K562 (cell line): ENCODE measurements around the gene CNPY2. TPM values are rescaled to one million over a fixed set of nuclear protein-coding genes. Genes with fewer than 3 reads are reported as not detected.

Experiments
- ESRRA ChIP-seq: fragments of 450-650 bp; IDR thresholded peaks from 2 replicates; pipeline ENCODE4 v1.6.1; 2014; ENCODE audit warnings: low read depth, mild to moderate bottlenecking, moderate library complexity, borderline replicate concordance
- ETS1 ChIP-seq: conservative IDR thresholded peaks from 2 replicates; pipeline ENCODE4 v1.6.1; 2011; ENCODE audit warnings: low read depth, mild to moderate bottlenecking, low read length; ENCODE audit not compliant: control insufficient read depth
- GABPB2 ChIP-seq: fragments of 250-450 bp; sonication (Bioruptor Pico); conservative IDR thresholded peaks from 2 replicates; pipeline ENCODE4 v1.5.1; 2021; ENCODE audit warnings: mild to moderate bottlenecking
- HIVEP1 ChIP-seq: fragments of 250-450 bp; sonication (Bioruptor Pico); IDR thresholded peaks from 2 replicates; pipeline ENCODE4 v1.4.0; 2020; ENCODE audit warnings: mild to moderate bottlenecking
- HMG20A ChIP-seq: fragments of 450-650 bp; formaldehyde crosslinking; conservative IDR thresholded peaks from 2 replicates; pipeline ENCODE4 v1.4.0; 2020; ENCODE audit warnings: mild to moderate bottlenecking, mixed read lengths
- ID3 ChIP-seq, 2 experiments: fragments of 250-450 bp in 1 of 2; fragments of 450-650 bp in 1 of 2; sonication (Bioruptor Pico) in 1 of 2; IDR thresholded peaks; 2 replicates each; pipeline versions ENCODE4 v1.6.1 to v1.8.0; 2016 to 2021; ENCODE audit warnings: mild to moderate bottlenecking in 2 of 2, moderate library complexity in 2 of 2, missing compliant biosample characterization in 1 of 2, missing genetic modification characterization in 1 of 2
- KAT2B ChIP-seq: IDR thresholded peaks from one replicate; pipeline ENCODE4 v1.6.1; 2012; ENCODE audit warnings: low read depth, mild to moderate bottlenecking, control low read depth, inconsistent platforms, low read length, moderate library complexity
- MAFK ChIP-seq: IDR thresholded peaks from 2 replicates; pipeline ENCODE4 v1.6.1; 2011; ENCODE audit warnings: low read length, improper control_type of control experiment
- POLR2G ChIP-seq: fragments of 200-400 bp; formaldehyde crosslinking; IDR thresholded peaks from 2 replicates; pipeline ENCODE4 v1.6.1; 2017; ENCODE audit warnings: low read depth, mild to moderate bottlenecking, antibody characterized with exemption, low read length, moderate library complexity
- RAD21 ChIP-seq, 2 experiments: fragments of 250-450 bp in 1 of 2; fragments of 450-650 bp in 1 of 2; sonication (Bioruptor Pico) in 1 of 2; formaldehyde crosslinking in 1 of 2; IDR thresholded peaks in 1 of 2; conservative IDR thresholded peaks in 1 of 2; 2 replicates each; pipeline versions ENCODE4 v1.4.0 to v1.8.0; 2020 to 2022; ENCODE audit warnings: mild to moderate bottlenecking in 2 of 2, moderate library complexity in 1 of 2
- SMAD3 ChIP-seq: fragments of 450-650 bp; formaldehyde crosslinking; conservative IDR thresholded peaks from 2 replicates; pipeline ENCODE4 v1.4.0; 2020; ENCODE audit warnings: mild to moderate bottlenecking
- ZBTB17 ChIP-seq: fragments of 450-650 bp; formaldehyde crosslinking; IDR thresholded peaks from 2 replicates; pipeline ENCODE4 v1.4.0; 2020; ENCODE audit warnings: mild to moderate bottlenecking
- ZFP36 ChIP-seq: fragments of 150-350 bp; IDR thresholded peaks from 2 replicates; pipeline ENCODE4 v1.6.1; 2018; ENCODE audit warnings: low read length, low read depth; ENCODE audit not compliant: partially characterized antibody
- polyA plus RNA-seq, 8 experiments: library from polyadenylated mRNA; depleted of rRNA in 4 of 8; stranded (reverse) in 5 of 8; unstranded in 3 of 8; fragments of >200 nt; fragmentation: Nextera tagmentation in 2 of 8; fragmentation: Illumina TruSeq in 1 of 8; extraction: Ambion mirVana in 2 of 8; extraction: Trizol in 1 of 8; gene quantifications; 2 replicates each; pipeline versions ENCODE4 v1.2.1 to v1.2.3, GENCODE V29; 2011 to 2014; ENCODE audit warnings: inconsistent platforms in 1 of 8, missing spikeins in 1 of 8
- total RNA-seq, 7 experiments: library from RNA; depleted of rRNA in 6 of 7; stranded (reverse); fragments of >200 nt in 6 of 7; fragmentation: Illumina TruSeq in 2 of 7; extraction: Trizol in 2 of 7; gene quantifications; 2 replicates each; pipeline versions ENCODE4 v1.2.1 to v1.2.3, GENCODE V29; 2011 to 2021; ENCODE audit warnings: low replicate concordance in 1 of 7
- TF ChIP-seq, protein P1 (sequence below): IDR thresholded peaks from 2 replicates; pipeline ENCODE4 v1.6.1; 2012; ENCODE audit warnings: low read depth, low read length, improper control_type of control experiment, borderline replicate concordance
- TF ChIP-seq, protein P2 (sequence below): fragments of 450-650 bp; IDR thresholded peaks from 2 replicates; pipeline ENCODE4 v1.6.1; 2016; ENCODE audit warnings: low read depth

Gene CNPY2
- total and polyA plus RNA-seq, 9 of the 15 experiments (the other 6 are each of a cell fraction or from before 2014, with no cell fraction given): 33.8 to 190 (median 138) TPM

- TF ChIP-seq SMAD3 (no peak), ETS1 (no peak), ZFP36 (no peak), ZBTB17 (CRISPR knock-in tag) (no peak), MAFK (no peak), POLR2G (peak; percentile 51), ESRRA (peak; percentile 49; the same call in 1 of the 2 replicates), KAT2B (no peak), HIVEP1 (CRISPR knock-in tag) (no peak), HMG20A (CRISPR knock-in tag) (no peak), GABPB2 (no peak), RAD21 (CRISPR knock-in tag; conservative IDR thresholded peaks at IDR 0.05 in 1 of 2, IDR thresholded peaks at IDR 0.05 in 1 of 2) (no peak), ID3 (CRISPR knock-in tag; IDR thresholded peaks at IDR 0.05) (no peak), ID3 (tag; IDR thresholded peaks at IDR 0.05) (no peak)
- TF ChIP-seq, protein P1, sequence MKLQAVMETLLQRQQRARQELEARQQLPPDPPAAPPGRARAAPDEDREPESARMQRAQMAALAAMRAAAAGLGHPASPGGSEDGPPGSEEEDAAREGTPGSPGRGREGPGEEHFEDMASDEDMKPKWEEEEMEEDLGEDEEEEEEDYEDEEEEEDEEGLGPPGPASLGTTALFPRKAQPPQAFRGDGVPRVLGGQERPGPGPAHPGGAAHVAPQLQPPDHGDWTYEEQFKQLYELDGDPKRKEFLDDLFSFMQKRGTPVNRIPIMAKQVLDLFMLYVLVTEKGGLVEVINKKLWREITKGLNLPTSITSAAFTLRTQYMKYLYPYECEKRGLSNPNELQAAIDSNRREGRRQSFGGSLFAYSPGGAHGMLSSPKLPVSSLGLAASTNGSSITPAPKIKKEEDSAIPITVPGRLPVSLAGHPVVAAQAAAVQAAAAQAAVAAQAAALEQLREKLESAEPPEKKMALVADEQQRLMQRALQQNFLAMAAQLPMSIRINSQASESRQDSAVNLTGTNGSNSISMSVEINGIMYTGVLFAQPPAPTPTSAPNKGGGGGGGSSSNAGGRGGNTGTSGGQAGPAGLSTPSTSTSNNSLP: no peak
- TF ChIP-seq, protein P2, sequence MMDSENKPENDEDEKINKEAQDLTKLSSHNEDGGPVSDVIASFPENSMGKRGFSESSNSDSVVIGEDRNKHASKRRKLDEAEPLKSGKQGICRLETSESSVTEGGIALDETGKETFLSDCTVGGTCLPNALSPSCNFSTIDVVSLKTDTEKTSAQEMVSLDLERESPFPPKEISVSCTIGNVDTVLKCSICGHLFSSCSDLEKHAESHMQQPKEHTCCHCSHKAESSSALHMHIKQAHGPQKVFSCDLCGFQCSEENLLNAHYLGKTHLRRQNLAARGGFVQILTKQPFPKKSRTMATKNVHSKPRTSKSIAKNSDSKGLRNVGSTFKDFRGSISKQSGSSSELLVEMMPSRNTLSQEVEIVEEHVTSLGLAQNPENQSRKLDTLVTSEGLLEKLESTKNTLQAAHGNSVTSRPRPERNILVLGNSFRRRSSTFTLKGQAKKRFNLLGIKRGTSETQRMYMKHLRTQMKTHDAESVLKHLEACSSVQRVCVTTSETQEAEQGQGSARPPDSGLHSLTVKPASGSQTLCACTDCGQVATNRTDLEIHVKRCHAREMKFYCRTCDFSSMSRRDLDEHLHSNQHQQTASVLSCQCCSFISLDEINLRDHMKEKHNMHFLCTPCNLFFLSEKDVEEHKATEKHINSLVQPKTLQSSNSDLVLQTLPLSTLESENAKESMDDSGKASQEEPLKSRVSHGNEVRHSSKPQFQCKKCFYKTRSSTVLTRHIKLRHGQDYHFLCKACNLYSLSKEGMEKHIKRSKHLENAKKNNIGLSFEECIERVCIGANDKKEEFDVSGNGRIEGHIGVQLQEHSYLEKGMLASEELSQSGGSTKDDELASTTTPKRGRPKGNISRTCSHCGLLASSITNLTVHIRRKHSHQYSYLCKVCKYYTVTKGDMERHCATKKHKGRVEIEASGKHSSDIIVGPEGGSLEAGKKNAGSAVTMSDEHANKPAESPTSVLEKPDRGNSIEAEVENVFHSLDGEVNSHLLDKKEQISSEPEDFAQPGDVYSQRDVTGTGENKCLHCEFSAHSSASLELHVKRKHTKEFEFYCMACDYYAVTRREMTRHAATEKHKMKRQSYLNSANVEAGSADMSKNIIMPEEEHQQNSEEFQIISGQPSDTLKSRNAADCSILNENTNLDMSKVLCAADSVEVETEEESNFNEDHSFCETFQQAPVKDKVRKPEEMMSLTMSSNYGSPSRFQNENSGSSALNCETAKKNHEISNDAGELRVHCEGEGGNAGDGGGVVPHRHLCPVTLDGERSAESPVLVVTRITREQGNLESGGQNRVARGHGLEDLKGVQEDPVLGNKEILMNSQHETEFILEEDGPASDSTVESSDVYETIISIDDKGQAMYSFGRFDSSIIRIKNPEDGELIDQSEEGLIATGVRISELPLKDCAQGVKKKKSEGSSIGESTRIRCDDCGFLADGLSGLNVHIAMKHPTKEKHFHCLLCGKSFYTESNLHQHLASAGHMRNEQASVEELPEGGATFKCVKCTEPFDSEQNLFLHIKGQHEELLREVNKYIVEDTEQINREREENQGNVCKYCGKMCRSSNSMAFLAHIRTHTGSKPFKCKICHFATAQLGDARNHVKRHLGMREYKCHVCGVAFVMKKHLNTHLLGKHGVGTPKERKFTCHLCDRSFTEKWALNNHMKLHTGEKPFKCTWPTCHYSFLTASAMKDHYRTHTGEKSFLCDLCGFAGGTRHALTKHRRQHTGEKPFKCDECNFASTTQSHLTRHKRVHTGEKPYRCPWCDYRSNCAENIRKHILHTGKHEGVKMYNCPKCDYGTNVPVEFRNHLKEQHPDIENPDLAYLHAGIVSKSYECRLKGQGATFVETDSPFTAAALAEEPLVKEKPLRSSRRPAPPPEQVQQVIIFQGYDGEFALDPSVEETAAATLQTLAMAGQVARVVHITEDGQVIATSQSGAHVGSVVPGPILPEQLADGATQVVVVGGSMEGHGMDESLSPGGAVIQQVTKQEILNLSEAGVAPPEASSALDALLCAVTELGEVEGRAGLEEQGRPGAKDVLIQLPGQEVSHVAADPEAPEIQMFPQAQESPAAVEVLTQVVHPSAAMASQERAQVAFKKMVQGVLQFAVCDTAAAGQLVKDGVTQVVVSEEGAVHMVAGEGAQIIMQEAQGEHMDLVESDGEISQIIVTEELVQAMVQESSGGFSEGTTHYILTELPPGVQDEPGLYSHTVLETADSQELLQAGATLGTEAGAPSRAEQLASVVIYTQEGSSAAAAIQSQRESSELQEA: no peak
Observed at GRCh38 chr12:56336361-56337167, 20.8 kb upstream of the CNPY2 start (continued).
